HepG2 (cell line): ENCODE results near the gene YPEL4. TPM values are rescaled to one million over a fixed set of nuclear protein-coding genes. Genes with fewer than 3 reads are reported as not detected.

Experiments used
- ATAC-seq: fragments of 200-7000 bp; cut with Tn5 transposase; 3 replicates; pipeline ENCODE4 v1.9.1; 2020; ENCODE audit warnings: mild to moderate bottlenecking, moderate library complexity
- BruUV-seq: library from RNA; stranded (reverse); fragments of 400-500 nt; replicated peaks from 2 replicates; lab custom pipeline; 2021; lab: Mats Ljungman, UMichigan
- CTCF ChIA-PET: fragments of 300-600 bp; formaldehyde crosslinking; extraction: SDS; loops from one replicate; lab custom pipeline; 2021; ENCODE audit warnings: low total read pairs, inconsistent platforms, low intra/inter-chr PET ratio; lab: Yijun Ruan, JAX
- POLR2A ChIA-PET: fragments of 350-600 bp; sonication (Branson Sonifier 250); formaldehyde crosslinking; loops from one replicate; lab custom pipeline; 2020; ENCODE audit warnings: antibody characterized with exemption, inconsistent platforms; lab: Yijun Ruan, JAX
- DNase-seq: peaks from one replicate; pipeline ENCODE4 v3.0.0-alpha.2; 2015; ENCODE audit warnings: low spot score
- FAIRE-seq: peaks from 3 replicates; lab custom pipeline; 2011; peaks lifted over from hg19 to GRCh38; lab: Jason Lieb, UNC
- H2AFZ ChIP-seq: one replicate; pipeline ENCODE4 v1.6.1; 2011; ENCODE audit warnings: low read length, inconsistent platforms
- H3K27ac ChIP-seq: fragments of 300-600 bp; 3 replicates; pipeline ENCODE4 v1.8.0; 2011; ENCODE audit warnings: mixed run types, mild to moderate bottlenecking, mixed read lengths, low read length, inconsistent platforms; ENCODE audit not compliant: insufficient read depth; ENCODE audit errors: extremely low read length
- H3K27me3 ChIP-seq, 2 experiments: fragments of 200-600 bp in 1 of 2; 2 replicates in 1 of 2; 3 replicates in 1 of 2; pipeline versions ENCODE4 v1.6.0 to v1.8.0; 2011; ENCODE audit warnings: low read length in 2 of 2, mild to moderate bottlenecking in 2 of 2, moderate library complexity in 2 of 2, inconsistent platforms in 1 of 2; ENCODE audit not compliant: insufficient read depth in 2 of 2, control insufficient read depth in 1 of 2
- H3K36me3 ChIP-seq, 2 experiments: fragments of 200-600 bp in 1 of 2; replicated peaks in 1 of 2; 2 replicates in 1 of 2; 3 replicates in 1 of 2; pipeline versions ENCODE4 v1.5.1 to v1.8.0; 2011; ENCODE audit warnings: low read length in 2 of 2, inconsistent platforms in 1 of 2; ENCODE audit not compliant: insufficient read depth in 2 of 2, control insufficient read depth in 1 of 2
- H3K4me1 ChIP-seq: 2 replicates; pipeline ENCODE4 v1.5.1; 2012; ENCODE audit warnings: low read length, inconsistent platforms; ENCODE audit not compliant: insufficient read depth
- H3K4me2 ChIP-seq: 2 replicates; pipeline ENCODE4 v1.6.0; 2011; ENCODE audit warnings: low read depth, low read length, inconsistent platforms
- H3K4me3 ChIP-seq, 3 experiments: fragments of 200-600 bp in 1 of 3; sonication (generic), shearing (Covaris generic) in 1 of 3; replicated peaks in 1 of 3; 2 replicates each; pipeline ENCODE4 v1.5.1; 2011 to 2016; ENCODE audit warnings: low read length in 3 of 3, inconsistent platforms in 2 of 3, low read depth in 2 of 3, mild to moderate bottlenecking in 2 of 3, control low read depth in 1 of 3, mixed read lengths in 1 of 3; ENCODE audit not compliant: insufficient read depth in 1 of 3
- H3K79me2 ChIP-seq: one replicate; pipeline ENCODE4 v1.6.1; 2011; ENCODE audit warnings: low read length, inconsistent platforms; ENCODE audit not compliant: insufficient read depth
- H3K9ac ChIP-seq: 2 replicates; pipeline ENCODE4 v1.6.0; 2011; ENCODE audit warnings: mild to moderate bottlenecking, low read depth, low read length, inconsistent platforms; ENCODE audit not compliant: insufficient read depth
- H3K9me3 ChIP-seq: 2 replicates; pipeline ENCODE4 v1.5.1; 2012; ENCODE audit warnings: mild to moderate bottlenecking, low read length
- H4K20me1 ChIP-seq: 2 replicates; pipeline ENCODE4 v1.6.0; 2011; ENCODE audit warnings: inconsistent platforms, mild to moderate bottlenecking, low read length, moderate library complexity; ENCODE audit not compliant: insufficient read depth
- CCAR2 ChIP-seq: fragments of 200-400 bp; formaldehyde crosslinking; optimal IDR thresholded peaks from 2 replicates; pipeline ENCODE3; 2018; ENCODE audit warnings: low read depth, mild to moderate bottlenecking, low read length, moderate library complexity
- DDIT3 ChIP-seq: sonication (generic); formaldehyde crosslinking; IDR thresholded peaks from 2 replicates; pipeline ENCODE4 v1.4.0; 2020; ENCODE audit warnings: mild to moderate bottlenecking, missing genetic modification reagents
- DNMT1 ChIP-seq: sonication (generic); formaldehyde crosslinking; IDR thresholded peaks from 2 replicates; pipeline ENCODE4 v1.5.1; 2020; ENCODE audit warnings: mild to moderate bottlenecking, missing genetic modification reagents
- GATAD2A ChIP-seq: IDR thresholded peaks from 2 replicates; pipeline ENCODE4 v1.6.1; 2016
- LCORL ChIP-seq, 2 experiments: fragments of 450-650 bp in 1 of 2; sonication (generic) in 1 of 2; formaldehyde crosslinking in 1 of 2; IDR thresholded peaks; 2 replicates each; pipeline versions ENCODE4 v1.5.0 to v1.6.1; 2017 to 2020; ENCODE audit warnings: antibody characterized with exemption in 1 of 2, missing genetic modification reagents in 1 of 2
- MBD4 ChIP-seq: IDR thresholded peaks from 2 replicates; pipeline ENCODE4 v1.6.1; 2012; ENCODE audit warnings: low read length, inconsistent platforms, borderline replicate concordance
- MLLT10 ChIP-seq: sonication (generic); formaldehyde crosslinking; IDR thresholded peaks from 2 replicates; pipeline ENCODE4 v1.4.0; 2020; ENCODE audit warnings: missing genetic modification reagents
- SRY ChIP-seq: sonication (generic); formaldehyde crosslinking; IDR thresholded peaks from 2 replicates; pipeline ENCODE4 v1.8.0; 2022; ENCODE audit warnings: mild to moderate bottlenecking, missing genetic modification reagents
- ZFAT ChIP-seq: sonication (generic); formaldehyde crosslinking; conservative IDR thresholded peaks from 2 replicates; pipeline ENCODE4 v1.8.1; 2023; ENCODE audit warnings: missing genetic modification reagents, inconsistent platforms
- ZMYM2 ChIP-seq: sonication (generic); formaldehyde crosslinking; IDR thresholded peaks from 2 replicates; pipeline ENCODE4 v1.8.0; 2022; ENCODE audit warnings: mild to moderate bottlenecking, missing genetic modification reagents
- ZNF230 ChIP-seq: sonication (generic); formaldehyde crosslinking; IDR thresholded peaks from 2 replicates; pipeline ENCODE4 v1.4.0; 2020; ENCODE audit warnings: mild to moderate bottlenecking, missing genetic modification reagents
- ZNF232 ChIP-seq: sonication (generic); formaldehyde crosslinking; IDR thresholded peaks from 2 replicates; pipeline ENCODE4 v1.4.0; 2020; ENCODE audit warnings: missing genetic modification reagents, borderline replicate concordance
- ZNF605 ChIP-seq: sonication (generic); formaldehyde crosslinking; IDR thresholded peaks from 2 replicates; pipeline ENCODE4 v1.8.0; 2022; ENCODE audit warnings: mild to moderate bottlenecking, missing genetic modification reagents
- WGBS: methylation state at CpG from one replicate; pipeline ENCODE4 v1.1.6; 2017; ENCODE audit warnings: low lambda C conversion rate; 5-methylcytosine and 5-hydroxymethylcytosine counted together
- in situ Hi-C: cut with HindIII; loops from 2 replicates; pipeline ENCODE4 v1.10.0; 2017; ENCODE audit warnings: low pct_unique_long_range_greater_than_20kb; ENCODE audit not compliant: extremely low pct_ligation_motif_present
- intact Hi-C: fragments of 100-400 bp; cut with micrococcal nuclease; formaldehyde crosslinking; loops from one replicate; pipeline ENCODE4 v1.10.0; 2022; ENCODE audit not compliant: unreplicated experiment
- polyA plus RNA-seq, 8 experiments: library from polyadenylated mRNA; depleted of rRNA in 3 of 8; stranded (reverse) in 7 of 8; unstranded in 1 of 8; fragments of >200 nt; fragmentation: Illumina TruSeq in 4 of 8; extraction: Trizol in 4 of 8; gene quantifications; 2 replicates each; pipeline versions ENCODE4 v1.2.1 to v1.2.3, GENCODE V29; 2011 to 2016; ENCODE audit warnings: low read depth in 4 of 8, missing spikeins in 1 of 8, mixed read lengths in 1 of 8; ENCODE audit not compliant: insufficient read depth in 1 of 8
- total RNA-seq, 5 experiments: library from RNA; depleted of rRNA; stranded (reverse); fragments of >200 nt; fragmentation: Illumina TruSeq; extraction: Trizol; gene quantifications; 2 replicates each; pipeline ENCODE4 v1.2.3, GENCODE V29; 2016; ENCODE audit warnings: low read depth in 1 of 5
- TF ChIP-seq, protein P1 (sequence below): sonication (generic); formaldehyde crosslinking; conservative IDR thresholded peaks from 2 replicates; pipeline ENCODE4 v1.4.0; 2020; ENCODE audit warnings: missing genetic modification reagents
- TF ChIP-seq, protein P2 (sequence below): sonication (generic); formaldehyde crosslinking; conservative IDR thresholded peaks from 2 replicates; pipeline ENCODE4 v1.8.0; 2022; ENCODE audit warnings: mild to moderate bottlenecking, moderate library complexity, missing genetic modification reagents
- TF ChIP-seq, protein P3 (sequence below): sonication (generic); formaldehyde crosslinking; IDR thresholded peaks from 2 replicates; pipeline ENCODE4 v1.5.1; 2020; ENCODE audit warnings: mild to moderate bottlenecking, missing genetic modification reagents, moderate library complexity

YPEL4 gene
- total and polyA plus RNA-seq, 2 of the 13 experiments (the other 11 are each of a cell fraction or from before 2014, with no cell fraction given): 0.04 TPM; not detected in 1

DNA sequence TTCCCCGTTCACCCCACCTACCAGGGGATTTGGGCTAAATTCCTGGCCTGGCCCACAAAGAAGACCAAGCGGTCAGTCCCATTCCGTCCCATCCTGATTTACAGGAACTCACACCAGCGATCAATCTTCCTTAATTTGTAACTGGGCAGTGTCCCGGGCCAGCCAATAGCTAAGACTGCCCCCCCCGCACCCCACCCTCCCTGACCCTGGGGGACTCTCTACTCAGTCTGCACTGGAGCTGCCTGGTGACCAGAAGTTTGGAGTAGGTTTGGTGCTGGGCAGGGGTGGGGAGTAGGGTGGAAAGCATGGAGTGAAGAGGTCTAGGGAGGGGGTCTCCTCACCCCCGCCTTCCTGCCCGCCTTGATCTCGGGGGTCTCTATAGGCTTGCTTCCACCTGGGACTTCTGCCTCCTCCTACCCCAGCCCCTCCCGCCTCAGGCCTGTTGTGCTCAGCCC is 52.2 kb downstream of the YPEL4 start, which contains the start of gene SERPING1 (continued):
- TF ChIP-seq SRY (CRISPR knock-in tag) (no peak), LCORL (IDR thresholded peaks at IDR 0.05) (no peak), LCORL (CRISPR knock-in tag; IDR thresholded peaks at IDR 0.05) (peak; percentile 47; the same call in 1 of the 2 replicates), CCAR2 (no peak), MBD4 (no peak)
- TF ChIP-seq, protein P1, sequence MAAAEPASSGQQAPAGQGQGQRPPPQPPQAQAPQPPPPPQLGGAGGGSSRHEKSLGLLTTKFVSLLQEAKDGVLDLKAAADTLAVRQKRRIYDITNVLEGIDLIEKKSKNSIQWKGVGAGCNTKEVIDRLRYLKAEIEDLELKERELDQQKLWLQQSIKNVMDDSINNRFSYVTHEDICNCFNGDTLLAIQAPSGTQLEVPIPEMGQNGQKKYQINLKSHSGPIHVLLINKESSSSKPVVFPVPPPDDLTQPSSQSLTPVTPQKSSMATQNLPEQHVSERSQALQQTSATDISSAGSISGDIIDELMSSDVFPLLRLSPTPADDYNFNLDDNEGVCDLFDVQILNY (CRISPR knock-in tag): no peak

DNA sequence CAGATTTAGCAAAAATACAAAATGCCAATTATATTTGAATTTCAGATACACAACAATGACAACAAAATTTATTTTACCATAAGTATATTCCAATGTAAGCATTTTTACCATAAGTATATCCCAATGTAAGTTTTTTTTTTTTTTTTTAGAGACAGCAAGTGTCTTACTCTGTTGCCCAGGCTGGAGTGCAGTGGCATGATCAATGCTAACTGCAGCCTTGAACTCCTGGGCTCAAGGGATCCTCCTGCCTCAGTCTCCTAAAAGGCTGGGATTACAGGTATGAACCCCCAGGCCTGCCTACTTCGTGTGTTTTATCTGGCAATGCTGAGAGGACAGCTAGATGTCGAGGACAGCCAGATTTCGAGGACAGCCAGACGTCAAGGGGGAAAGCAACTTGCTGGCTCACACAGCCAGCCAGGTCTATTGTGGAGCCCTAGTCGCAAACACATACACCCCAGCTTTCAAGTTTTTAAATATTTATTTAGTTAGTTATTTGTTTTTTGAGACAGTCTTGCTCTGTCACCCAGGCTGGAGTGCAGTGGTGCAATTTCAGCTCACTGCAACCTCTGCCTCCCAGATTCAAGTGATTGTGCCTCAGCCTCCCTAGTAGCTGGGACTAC is 53.3 kb downstream of the YPEL4 start:
- CTCF ChIA-PET: no interaction called here
- Histone ChIP-seq H2AFZ (no peak overlapping the region), H3K27me3 (peaks cover 0 to 9% of the 10 kb centered on the region in 2 experiments; a peak in 2 of 5 replicates), H3K27ac (no peak overlapping the region), H3K4me1 (peaks cover 44% of the 10 kb centered on the region), H3K36me3 (no peaks in the 10 kb centered on the region), H4K20me1 (no peaks in the 10 kb centered on the region), H3K9ac (no peak overlapping the region), H3K4me3 (peak overlapping the region in 2 of 3 experiments; percentile 57 to 68; a peak in 2 of 6 replicates), H3K79me2 (no peaks in the 10 kb centered on the region), H3K9me3 (no peaks in the 10 kb centered on the region), H3K4me2 (peak overlapping the region; percentile 89)
- peak; percentile 40 for ATAC-seq
- in situ Hi-C loops (no loop called here), intact Hi-C loops (loop anchor here (5.0 kb wide), 1 partner anchor 36 kb away; no protein-coding TSS in a partner anchor)
- BruUV-seq: no TSS peak
- no peak for FAIRE-seq
- POLR2A ChIA-PET: interaction anchor here (0.6 to 3.5 kb wide), 7 partner anchors 9 to 137 kb away, joined by 3 to 33 read pairs (median 4); partner anchors contain the start of gene UBE2L6
- no peak for DNase-seq
- 0% methylated on average over 5 of the region's 5 CpGs for WGBS
- TF ChIP-seq GATAD2A (CRISPR knock-in tag) (0 out of 2 replicates have a peak, but pooled peaks have one; percentile 11), ZFAT (CRISPR knock-in tag) (no peak), ZNF232 (CRISPR knock-in tag) (no peak), DNMT1 (CRISPR knock-in tag) (no peak), ZMYM2 (CRISPR knock-in tag) (0 out of 2 replicates have a peak, but pooled peaks have one; percentile 22), ZNF230 (no peak), ZNF605 (CRISPR knock-in tag) (no peak), DDIT3 (CRISPR knock-in tag) (no peak), MLLT10 (CRISPR knock-in tag) (no peak)
- TF ChIP-seq, protein P2, sequence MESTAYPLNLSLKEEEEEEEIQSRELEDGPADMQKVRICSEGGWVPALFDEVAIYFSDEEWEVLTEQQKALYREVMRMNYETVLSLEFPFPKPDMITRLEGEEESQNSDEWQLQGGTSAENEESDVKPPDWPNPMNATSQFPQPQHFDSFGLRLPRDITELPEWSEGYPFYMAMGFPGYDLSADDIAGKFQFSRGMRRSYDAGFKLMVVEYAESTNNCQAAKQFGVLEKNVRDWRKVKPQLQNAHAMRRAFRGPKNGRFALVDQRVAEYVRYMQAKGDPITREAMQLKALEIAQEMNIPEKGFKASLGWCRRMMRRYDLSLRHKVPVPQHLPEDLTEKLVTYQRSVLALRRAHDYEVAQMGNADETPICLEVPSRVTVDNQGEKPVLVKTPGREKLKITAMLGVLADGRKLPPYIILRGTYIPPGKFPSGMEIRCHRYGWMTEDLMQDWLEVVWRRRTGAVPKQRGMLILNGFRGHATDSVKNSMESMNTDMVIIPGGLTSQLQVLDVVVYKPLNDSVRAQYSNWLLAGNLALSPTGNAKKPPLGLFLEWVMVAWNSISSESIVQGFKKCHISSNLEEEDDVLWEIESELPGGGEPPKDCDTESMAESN: no peak
- TF ChIP-seq, protein P3, sequence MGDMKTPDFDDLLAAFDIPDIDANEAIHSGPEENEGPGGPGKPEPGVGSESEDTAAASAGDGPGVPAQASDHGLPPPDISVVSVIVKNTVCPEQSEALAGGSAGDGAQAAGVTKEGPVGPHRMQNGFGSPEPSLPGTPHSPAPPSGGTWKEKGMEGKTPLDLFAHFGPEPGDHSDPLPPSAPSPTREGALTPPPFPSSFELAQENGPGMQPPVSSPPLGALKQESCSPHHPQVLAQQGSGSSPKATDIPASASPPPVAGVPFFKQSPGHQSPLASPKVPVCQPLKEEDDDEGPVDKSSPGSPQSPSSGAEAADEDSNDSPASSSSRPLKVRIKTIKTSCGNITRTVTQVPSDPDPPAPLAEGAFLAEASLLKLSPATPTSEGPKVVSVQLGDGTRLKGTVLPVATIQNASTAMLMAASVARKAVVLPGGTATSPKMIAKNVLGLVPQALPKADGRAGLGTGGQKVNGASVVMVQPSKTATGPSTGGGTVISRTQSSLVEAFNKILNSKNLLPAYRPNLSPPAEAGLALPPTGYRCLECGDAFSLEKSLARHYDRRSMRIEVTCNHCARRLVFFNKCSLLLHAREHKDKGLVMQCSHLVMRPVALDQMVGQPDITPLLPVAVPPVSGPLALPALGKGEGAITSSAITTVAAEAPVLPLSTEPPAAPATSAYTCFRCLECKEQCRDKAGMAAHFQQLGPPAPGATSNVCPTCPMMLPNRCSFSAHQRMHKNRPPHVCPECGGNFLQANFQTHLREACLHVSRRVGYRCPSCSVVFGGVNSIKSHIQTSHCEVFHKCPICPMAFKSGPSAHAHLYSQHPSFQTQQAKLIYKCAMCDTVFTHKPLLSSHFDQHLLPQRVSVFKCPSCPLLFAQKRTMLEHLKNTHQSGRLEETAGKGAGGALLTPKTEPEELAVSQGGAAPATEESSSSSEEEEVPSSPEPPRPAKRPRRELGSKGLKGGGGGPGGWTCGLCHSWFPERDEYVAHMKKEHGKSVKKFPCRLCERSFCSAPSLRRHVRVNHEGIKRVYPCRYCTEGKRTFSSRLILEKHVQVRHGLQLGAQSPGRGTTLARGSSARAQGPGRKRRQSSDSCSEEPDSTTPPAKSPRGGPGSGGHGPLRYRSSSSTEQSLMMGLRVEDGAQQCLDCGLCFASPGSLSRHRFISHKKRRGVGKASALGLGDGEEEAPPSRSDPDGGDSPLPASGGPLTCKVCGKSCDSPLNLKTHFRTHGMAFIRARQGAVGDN (CRISPR knock-in tag): no peak
